ENCODE measurements around the gene SPATS2. TPM values are rescaled to one million over a fixed set of nuclear protein-coding genes. Genes with fewer than 3 reads are reported as not detected.
A peak's percentile ranks its signal among the peaks of the same experiment; 100 is the strongest.
"Not testable (repeated sequence)": the region's sequence is repeated elsewhere in the genome, so short reads cannot be mapped to it uniquely, and the experiment has no call there.

SPATS2 gene
- total RNA-seq, 1 donor from 2014 or later, result 13.8 TPM

DNA sequence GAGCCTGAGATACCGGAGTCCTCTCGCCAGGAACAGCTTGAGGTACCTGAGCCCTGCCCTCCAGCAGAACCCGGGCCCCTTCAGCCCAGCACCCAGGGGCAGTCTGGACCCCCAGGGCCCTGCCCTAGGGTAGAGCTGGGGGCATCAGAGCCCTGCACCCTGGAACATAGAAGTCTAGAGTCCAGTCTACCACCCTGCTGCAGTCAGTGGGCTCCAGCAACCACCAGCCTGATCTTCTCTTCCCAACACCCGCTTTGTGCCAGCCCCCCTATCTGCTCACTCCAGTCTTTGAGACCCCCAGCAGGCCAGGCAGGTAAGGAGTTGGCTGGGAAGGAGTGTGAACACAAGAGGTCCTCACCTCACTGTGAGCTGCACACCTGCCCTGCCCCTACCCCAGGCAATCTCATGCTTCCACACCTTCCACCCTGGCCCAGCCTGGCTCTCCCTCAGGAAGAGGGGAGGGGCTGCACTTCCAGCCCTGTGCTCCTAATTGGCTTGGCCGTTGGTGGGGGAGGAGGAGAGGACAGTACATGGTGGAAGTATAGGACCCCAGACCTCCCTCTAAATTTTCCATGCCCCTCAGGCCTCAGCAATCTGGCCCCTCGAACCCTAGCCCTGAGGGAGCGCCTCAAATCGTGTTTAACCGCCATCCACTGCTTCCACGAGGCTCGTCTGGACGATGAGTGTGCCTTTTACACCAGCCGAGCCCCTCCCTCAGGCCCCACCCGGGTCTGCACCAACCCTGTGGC is 36.5 kb upstream of the SPATS2 start:
- Histone ChIP-seq H3K4me3 (no peak overlapping the region), H3K36me3 (no peaks in the 10 kb centered on the region), H3K27ac (no peak overlapping the region), H3K27me3 (peaks cover 3% of the 10 kb centered on the region), H3K4me1 (no peaks in the 10 kb centered on the region), H3K9me3 (no peaks in the 10 kb centered on the region)
- TF ChIP-seq CTCF (IDR thresholded peaks at IDR 0.05), result no peak
- intact Hi-C loops (cut with DNase I), result loop anchor here (1.0 kb wide), 1 partner anchor 183 kb away; no protein-coding TSS in a partner anchor
- DNase-seq (ENCODE audit: low spot score in 2 of 2), result no peak

- TF ChIP-seq CTCF (IDR thresholded peaks at IDR 0.05), result peak; percentile 60 to 73 (median 70)
- Histone ChIP-seq H3K27ac (no peak overlapping the region), H3K27me3 (peaks cover 11% of the 10 kb centered on the region), H3K9me3 (no peaks in the 10 kb centered on the region), H3K4me3 (no peak overlapping the region), H3K36me3 (no peaks in the 10 kb centered on the region), H3K4me1 (no peaks in the 10 kb centered on the region)
- intact Hi-C loops (cut with DNase I), result loop anchor here (1.0 kb wide), 1 partner anchor 183 kb away; no protein-coding TSS in a partner anchor
- peak in 1 of 2 donors; percentile 73 for DNase-seq (ENCODE audit: low spot score in 2 of 2)
Observed at GRCh38 chr12:49331380-49332222, 35.7 kb upstream of the SPATS2 start.

DNA sequence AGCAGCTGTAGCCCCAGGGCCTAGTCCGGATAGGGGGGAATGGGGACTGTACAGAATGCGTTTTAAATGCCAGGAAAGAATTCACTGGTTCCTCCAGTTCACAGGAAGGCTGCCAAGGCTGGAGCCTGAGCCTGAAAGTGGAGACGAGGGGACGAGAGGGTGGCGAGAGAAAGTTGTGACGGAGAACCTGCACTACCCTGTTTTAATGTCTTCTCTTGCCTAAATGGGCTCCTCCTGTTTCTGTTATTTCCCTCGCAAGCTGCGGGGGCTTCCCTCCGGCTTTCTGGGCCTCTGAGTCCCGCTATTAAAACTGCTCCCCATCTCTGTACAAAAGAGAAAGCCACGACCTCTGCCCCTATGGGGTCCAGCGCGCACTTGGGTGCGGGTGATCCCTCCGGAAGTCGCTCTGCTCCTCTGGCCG is 34.8 kb upstream of the SPATS2 start:
- intact Hi-C loops (cut with DNase I), result no loop called here
- no peak for TF ChIP-seq CTCF (IDR thresholded peaks at IDR 0.05)
- H3K27me3 ChIP-seq, result peaks cover 13% of the 10 kb centered on the region
- no peak overlapping the region for H3K27ac ChIP-seq
- no peaks in the 10 kb centered on the region for H3K36me3 ChIP-seq
- peak overlapping the region in 1 of 2 donors; percentile 51 for H3K4me3 ChIP-seq
- DNase-seq (ENCODE audit: low spot score in 2 of 2), result no peak
- no peaks in the 10 kb centered on the region for H3K9me3 ChIP-seq
- H3K4me1 ChIP-seq, result peaks cover 0 to 2% of the 10 kb centered on the region in 2 donors

DNA sequence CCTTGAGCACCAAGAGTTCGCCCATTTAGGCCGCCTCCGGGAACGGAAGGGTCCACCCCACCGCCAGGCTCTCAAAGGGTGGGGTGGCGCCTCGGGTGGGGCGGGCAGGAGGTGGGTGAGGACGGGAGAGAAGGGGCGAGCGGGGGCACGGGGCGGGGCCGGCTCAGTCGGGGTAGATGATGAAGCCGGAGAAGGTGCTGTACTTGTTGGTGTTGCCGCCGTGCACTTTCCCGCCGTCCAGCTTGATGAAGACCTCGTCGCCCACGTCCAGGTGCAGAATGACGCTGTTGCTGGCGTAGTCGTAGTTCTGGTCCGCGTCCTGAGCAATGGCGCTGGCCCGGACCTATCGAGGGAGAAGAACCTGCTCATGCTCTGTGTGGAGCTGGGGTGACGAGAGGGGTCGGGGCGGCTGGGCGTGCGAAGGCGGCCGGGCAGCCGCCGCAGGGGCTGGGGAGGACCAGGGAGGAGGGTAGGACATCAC is 34.3 kb upstream of the SPATS2 start:
- H3K27me3 ChIP-seq, result peaks cover 13% of the 10 kb centered on the region
- intact Hi-C loops (cut with DNase I), result no loop called here
- no peak for TF ChIP-seq CTCF (IDR thresholded peaks at IDR 0.05)

DNA sequence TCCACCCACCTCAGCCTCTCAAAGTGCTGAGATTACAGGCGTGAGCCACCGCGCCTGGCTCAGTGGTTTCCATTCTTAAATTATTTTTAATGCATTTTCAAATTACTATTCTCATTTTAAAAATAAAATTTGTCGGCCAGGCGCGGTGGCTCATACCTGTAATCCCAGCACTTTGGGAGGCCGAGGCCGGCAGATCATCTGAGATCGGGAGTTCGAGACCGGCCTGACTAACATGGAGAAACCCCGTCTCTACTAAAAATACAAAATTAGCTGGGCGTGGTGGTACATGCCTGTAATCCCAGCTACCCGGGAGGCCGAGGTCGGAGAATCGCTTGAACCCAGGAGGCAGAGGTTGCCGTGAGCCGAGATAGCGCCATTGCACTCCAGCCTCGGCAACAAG is 33.5 kb upstream of the SPATS2 start:
- DNase-seq (ENCODE audit: low spot score in 2 of 2); intact Hi-C loops (cut with DNase I); H3K4me1 ChIP-seq; H3K9me3 ChIP-seq; H3K4me3 ChIP-seq; H3K27ac ChIP-seq; H3K36me3 ChIP-seq: not testable (repeated sequence)
- H3K27me3 ChIP-seq, result peaks cover 13% of the 10 kb centered on the region

More for the DNA sequence above, 34.3 kb upstream of the SPATS2 start:
- Histone ChIP-seq H3K36me3 (no peaks in the 10 kb centered on the region), H3K4me1 (peaks cover 0 to 2% of the 10 kb centered on the region in 2 donors), H3K9me3 (no peaks in the 10 kb centered on the region), H3K27ac (no peak overlapping the region), H3K4me3 (peak overlapping the region in 1 of 2 donors; percentile 51)
- DNase-seq (ENCODE audit: low spot score in 2 of 2), result no peak

DNA sequence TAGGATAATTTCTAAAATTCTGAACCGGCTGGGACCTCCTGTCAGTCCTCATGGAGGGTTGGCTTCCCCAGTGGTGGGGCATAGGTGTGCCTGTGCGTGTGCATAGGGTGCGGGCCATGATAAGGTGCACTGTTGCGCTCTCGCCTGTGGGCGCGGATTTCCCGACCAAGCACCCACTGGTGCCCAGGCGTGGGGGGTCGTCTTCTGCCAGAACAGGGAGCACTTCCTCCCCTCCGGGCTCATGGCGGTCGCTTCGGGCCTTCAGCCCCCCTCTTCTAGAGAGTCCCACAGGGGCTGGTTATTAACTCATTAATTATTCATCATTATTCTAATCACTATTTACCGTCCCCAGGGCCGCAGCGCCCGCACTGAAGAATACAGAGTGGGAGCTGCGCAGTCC is 33.0 kb upstream of the SPATS2 start:
- no peak for DNase-seq (ENCODE audit: low spot score in 2 of 2)

More for the DNA sequence above, 33.0 kb upstream of the SPATS2 start:
- no peak for TF ChIP-seq CTCF (IDR thresholded peaks at IDR 0.05)
- intact Hi-C loops (cut with DNase I), result no loop called here
- Histone ChIP-seq H3K9me3 (no peaks in the 10 kb centered on the region), H3K27me3 (peaks cover 13% of the 10 kb centered on the region), H3K4me1 (peaks cover 0 to 2% of the 10 kb centered on the region in 2 donors), H3K36me3 (no peaks in the 10 kb centered on the region), H3K27ac (no peak overlapping the region), H3K4me3 (no peak overlapping the region)
